Neural crest cell (in vitro differentiated cells): Measurements from ENCODE around the gene HK3. TPM values are rescaled to one million over a fixed set of nuclear protein-coding genes. Genes with fewer than 3 reads are reported as not detected.

Experiments used
- DNase-seq: peaks from one replicate; pipeline ENCODE4 v3.0.0; 2021; ENCODE audit warnings: low read depth, mixed read lengths, low spot score
- H3K27ac Mint-ChIP-seq: one replicate; pipeline ENCODE4 v1.8.0; 2021; ENCODE audit warnings: mild to moderate bottlenecking, mixed read lengths; ENCODE audit not compliant: unreplicated experiment
- H3K27me3 Mint-ChIP-seq: 2 replicates; pipeline ENCODE4 v1.8.0; 2021; ENCODE audit warnings: low read depth, mild to moderate bottlenecking, mixed read lengths
- H3K36me3 Mint-ChIP-seq: 2 replicates; pipeline ENCODE4 v1.8.0; 2021; ENCODE audit warnings: low read depth, mild to moderate bottlenecking, mixed read lengths
- H3K4me1 Mint-ChIP-seq: 2 replicates; pipeline ENCODE4 v1.8.0; 2021; ENCODE audit warnings: mixed read lengths
- H3K4me3 Mint-ChIP-seq: one replicate; pipeline ENCODE4 v1.8.0; 2021; ENCODE audit warnings: mild to moderate bottlenecking, mixed read lengths
- H3K9me3 Mint-ChIP-seq: 2 replicates; pipeline ENCODE4 v1.8.0; 2021; ENCODE audit warnings: mixed read lengths
- CTCF ChIP-seq: fragments of 200-600 bp; sonication (generic); conservative IDR thresholded peaks from 2 replicates; pipeline ENCODE4 v1.5.0; 2021; ENCODE audit warnings: antibody characterized with exemption, mild to moderate bottlenecking
- total RNA-seq: library from RNA; stranded (reverse); gene quantifications from 2 replicates; pipeline ENCODE4 v1.2.1, GENCODE V29; 2021

HK3 gene
- total RNA-seq, 1 donor from 2014 or later = not detected

GRCh38 chr5:176846335-176847140 lies 52.6 kb downstream of the HK3 start:
- Mint-ChIP-seq H3K27ac (no peak overlapping the region), H3K4me1 (no peaks in the 10 kb centered on the region), H3K4me3 (no peak overlapping the region), H3K36me3 (no peaks in the 10 kb centered on the region), H3K9me3 (no peaks in the 10 kb centered on the region), H3K27me3 (peaks cover 32% of the 10 kb centered on the region)
- no peak for TF ChIP-seq CTCF
- DNase-seq = no peak

GRCh38 chr5:176845392-176845713 lies 53.8 kb downstream of the HK3 start:
- no peak for TF ChIP-seq CTCF
- DNase-seq = no peak
- peaks cover 41% of the 10 kb centered on the region for H3K27me3 Mint-ChIP-seq
- no peak overlapping the region for H3K4me3 Mint-ChIP-seq
- no peaks in the 10 kb centered on the region for H3K9me3 Mint-ChIP-seq
- no peak overlapping the region for H3K27ac Mint-ChIP-seq
- H3K36me3 Mint-ChIP-seq = no peaks in the 10 kb centered on the region
- H3K4me1 Mint-ChIP-seq = no peaks in the 10 kb centered on the region

GRCh38 chr5:176844706-176845391 lies 54.3 kb downstream of the HK3 start:
- H3K27me3 Mint-ChIP-seq = peaks cover 40% of the 10 kb centered on the region
- TF ChIP-seq CTCF = no peak

GRCh38 chr5:176844281-176844680 lies 54.9 kb downstream of the HK3 start:
- H3K27me3 Mint-ChIP-seq = peaks cover 41% of the 10 kb centered on the region
- DNase-seq = no peak
- H3K4me1 Mint-ChIP-seq = no peaks in the 10 kb centered on the region
- H3K27ac Mint-ChIP-seq = no peak overlapping the region
- H3K4me3 Mint-ChIP-seq = no peak overlapping the region
- H3K9me3 Mint-ChIP-seq = no peaks in the 10 kb centered on the region
- no peak for TF ChIP-seq CTCF
- H3K36me3 Mint-ChIP-seq = no peaks in the 10 kb centered on the region

More at GRCh38 chr5:176844706-176845391, 54.3 kb downstream of the HK3 start:
- no peak for DNase-seq
- Mint-ChIP-seq H3K4me3 (no peak overlapping the region), H3K4me1 (no peaks in the 10 kb centered on the region), H3K9me3 (no peaks in the 10 kb centered on the region), H3K27ac (no peak overlapping the region), H3K36me3 (no peaks in the 10 kb centered on the region)

GRCh38 chr5:176843673-176844072 lies 55.5 kb downstream of the HK3 start:
- Mint-ChIP-seq H3K27me3 (peaks cover 46% of the 10 kb centered on the region), H3K9me3 (no peaks in the 10 kb centered on the region), H3K4me1 (no peaks in the 10 kb centered on the region), H3K4me3 (no peak overlapping the region), H3K36me3 (no peaks in the 10 kb centered on the region), H3K27ac (no peak overlapping the region)
- no peak for TF ChIP-seq CTCF
- no peak for DNase-seq
